ENCODE results near the gene TYMP. TPM values are rescaled to one million over a fixed set of nuclear protein-coding genes. Genes with fewer than 3 reads are reported as not detected.

Gene TYMP
- total and polyA plus RNA-seq, 2 of the 8 experiments (the other 6 are each of a cell fraction or from before 2014, with no cell fraction given): 0.43 to 0.48 TPM

GRCh38 chr22:50525104-50525857 is 4.5 kb downstream of the TYMP start, which contains the start of gene SCO2 (continued):
- TF ChIP-seq EZH2 (IDR thresholded peaks at IDR 0.05; ENCODE audit: low read depth, low read length, severe bottlenecking) (no peak), BRCA1 (IDR thresholded peaks at IDR 0.05; ENCODE audit: low read depth, low read length) (no peak), CTCF (IDR thresholded peaks at IDR 0.05; ENCODE audit: control extremely low read depth in 1 of 3, insufficient read depth in 1 of 3, low read depth in 1 of 3, low read length in 3 of 3) (peak in 2 of 3 experiments; percentile 49 to 52; a peak in 3 of 4 replicates), MAX (IDR thresholded peaks at IDR 0.05) (peak; percentile 84), HDAC2 (IDR thresholded peaks at IDR 0.05; ENCODE audit: borderline replicate concordance in 1 of 2, low read depth in 2 of 2, low read length in 2 of 2) (no peak), BACH1 (IDR thresholded peaks at IDR 0.05; ENCODE audit: low read length) (no peak), SP1 (IDR thresholded peaks at IDR 0.05; ENCODE audit: low read depth, low read length) (no peak), CEBPB (IDR thresholded peaks at IDR 0.05; ENCODE audit: low read depth, low read length) (no peak), CHD2 (IDR thresholded peaks at IDR 0.05; ENCODE audit: low read length) (peak; percentile 60; the same call in 1 of the 2 replicates), FOSL1 (IDR thresholded peaks at IDR 0.05; ENCODE audit: insufficient read depth, low read depth, low read length) (no peak), SIRT6 (IDR thresholded peaks at IDR 0.05; ENCODE audit: low read length) (no peak), GTF2F1 (IDR thresholded peaks at IDR 0.05; ENCODE audit: borderline replicate concordance, low read depth, low read length) (no peak), TBP (IDR thresholded peaks at IDR 0.05; ENCODE audit: low read depth, low read length) (peak; percentile 57; the same call in 1 of the 2 replicates), YY1 (IDR thresholded peaks at IDR 0.05; ENCODE audit: low read depth, low read length) (no peak), SIX5 (IDR thresholded peaks at IDR 0.05; ENCODE audit: low read depth, low read length) (no peak), POU5F1 (IDR thresholded peaks at IDR 0.05; ENCODE audit: low read depth, low read length) (no peak), CHD1 (IDR thresholded peaks at IDR 0.05; ENCODE audit: low read depth, low read length) (no peak), SUZ12 (IDR thresholded peaks at IDR 0.05; ENCODE audit: low read length) (no peak), RFX5 (IDR thresholded peaks at IDR 0.05; ENCODE audit: borderline replicate concordance, low read depth, low read length) (no peak), KDM5A (IDR thresholded peaks at IDR 0.05; ENCODE audit: low read length) (no peak), SP4 (IDR thresholded peaks at IDR 0.05; ENCODE audit: low read length) (no peak), BCL11A (IDR thresholded peaks at IDR 0.05; ENCODE audit: low read depth in 2 of 2, low read length in 2 of 2) (no peak), TEAD4 (IDR thresholded peaks at IDR 0.05; ENCODE audit: low read depth, low read length) (no peak), JUN (IDR thresholded peaks at IDR 0.05; ENCODE audit: low read depth, low read length) (no peak)
